Loucy (cell line): ENCODE results near the gene ARHGAP24.

Experiments used
- CTCF ChIP-seq: fragments of 200-600 bp; sonication (generic); conservative IDR thresholded peaks from 2 replicates; pipeline ENCODE4 v1.5.1; 2014; ENCODE audit warnings: mild to moderate bottlenecking, antibody characterized with exemption, low read length
- EZH2phosphoT487 ChIP-seq: fragments of 200-600 bp; IDR thresholded peaks from 2 replicates; pipeline ENCODE4 v1.6.1; 2018; ENCODE audit warnings: antibody characterized with exemption, mild to moderate bottlenecking, moderate library complexity, borderline replicate concordance

GRCh38 chr4:85724791-85725563, 250.0 kb downstream of the ARHGAP24 start:
- TF ChIP-seq EZH2phosphoT487 (no peak), CTCF (no peak)
